GM18498 (cell line): Measurements from ENCODE around the gene ISL2.
A peak's percentile ranks its signal among the peaks of the same experiment; 100 is the strongest.
"Not testable (repeated sequence)": the region's sequence is repeated elsewhere in the genome, so short reads cannot be mapped to it uniquely, and the experiment has no call there.

Experiments
- ATAC-seq: cut with Tn5 transposase; IDR thresholded peaks from one replicate; pipeline ENCODE4 v1.9.1; 2021; ENCODE audit warnings: mild to moderate bottlenecking, moderate library complexity; ENCODE audit not compliant: unreplicated experiment

Gene ISL2

GRCh38 chr15:76336254-76337058, at the start of gene ISL2:
TSS of gene ISL2 (plus strand) at chr15:76336773. CDS start at chr15:76336884, 111 bp downstream.
- ATAC-seq = peak; percentile 56

DNA sequence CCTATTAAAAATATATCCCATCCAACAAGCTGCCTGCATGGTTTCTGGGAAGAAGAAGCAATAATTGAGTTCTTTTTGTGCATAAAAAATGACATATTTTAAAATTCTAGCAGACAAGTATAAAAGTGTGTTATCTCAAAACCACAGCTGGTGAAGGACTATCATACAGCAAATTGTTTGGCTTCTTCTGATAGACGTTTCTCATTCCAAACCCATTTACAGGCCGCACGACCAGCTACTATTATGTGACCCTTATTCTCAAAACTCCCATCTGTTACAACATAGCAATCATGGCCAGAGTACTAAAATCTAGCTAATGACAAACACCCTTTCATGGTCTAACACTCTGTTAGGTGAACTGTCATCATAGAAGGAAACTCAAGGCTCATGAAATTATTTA, 47.0 kb upstream of the ISL2 start:
- ATAC-seq = no peak

DNA sequence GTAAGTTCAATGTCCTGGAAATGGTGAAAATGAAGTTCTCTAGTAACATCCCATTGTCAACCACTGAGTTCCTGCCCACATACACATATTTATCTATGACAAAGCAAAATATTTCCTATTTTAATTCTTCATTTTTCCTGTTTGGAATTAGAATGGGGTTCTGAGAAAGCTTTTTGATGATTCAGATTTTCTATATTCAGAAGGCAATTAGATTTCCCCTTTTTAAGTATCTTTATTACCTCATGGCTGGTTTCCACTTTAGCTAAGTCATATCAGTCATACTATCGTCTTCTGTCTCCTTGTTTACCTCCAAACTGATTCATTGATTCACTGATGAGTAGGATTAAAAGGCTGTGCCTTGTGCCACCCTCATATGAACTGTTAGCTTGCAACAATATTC, 43.2 kb upstream of the ISL2 start:
- no peak for ATAC-seq

DNA sequence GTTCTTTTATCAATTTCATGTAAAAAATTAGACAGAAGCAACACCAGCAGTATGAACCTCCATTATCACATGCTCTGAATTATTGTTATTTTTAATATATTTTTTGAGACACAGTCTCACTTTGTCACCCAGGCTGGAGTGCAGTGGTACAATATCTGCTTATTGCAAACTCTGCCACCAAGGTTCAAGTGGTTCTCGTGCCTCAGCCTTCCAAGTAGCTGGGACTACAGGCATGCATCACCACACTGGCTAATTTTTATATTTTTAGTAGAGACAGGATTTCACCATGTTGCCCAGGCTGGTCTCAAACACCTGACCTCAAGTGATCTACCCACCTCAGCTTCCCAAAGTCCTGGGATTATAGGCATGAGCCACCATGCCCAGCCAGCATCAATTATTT, 42.1 kb upstream of the ISL2 start:
- not testable (repeated sequence) for ATAC-seq

DNA sequence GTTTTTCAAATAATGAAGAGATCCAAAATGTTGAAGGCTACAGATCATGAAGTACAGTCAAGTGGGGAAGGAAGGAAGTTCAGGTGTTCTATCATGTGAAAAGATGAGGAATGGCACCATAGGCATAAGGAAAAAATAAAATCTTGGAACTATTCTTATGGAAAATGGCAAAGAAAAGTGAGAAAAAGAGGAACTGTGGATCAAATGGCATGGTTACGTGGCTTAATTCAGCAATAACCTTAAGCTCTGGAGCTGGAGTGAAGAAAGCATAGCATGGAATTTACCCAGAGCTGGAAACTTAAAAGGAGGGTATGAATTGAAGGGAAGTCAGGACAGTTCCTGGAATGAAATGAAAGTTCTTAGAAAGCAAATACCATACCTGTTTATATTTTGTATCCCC, 39.7 kb upstream of the ISL2 start:
- ATAC-seq = no peak

- not testable (repeated sequence) for ATAC-seq
These were observed 38.6 kb upstream of the ISL2 start for GRCh38 chr15:76297951-76298350.

DNA sequence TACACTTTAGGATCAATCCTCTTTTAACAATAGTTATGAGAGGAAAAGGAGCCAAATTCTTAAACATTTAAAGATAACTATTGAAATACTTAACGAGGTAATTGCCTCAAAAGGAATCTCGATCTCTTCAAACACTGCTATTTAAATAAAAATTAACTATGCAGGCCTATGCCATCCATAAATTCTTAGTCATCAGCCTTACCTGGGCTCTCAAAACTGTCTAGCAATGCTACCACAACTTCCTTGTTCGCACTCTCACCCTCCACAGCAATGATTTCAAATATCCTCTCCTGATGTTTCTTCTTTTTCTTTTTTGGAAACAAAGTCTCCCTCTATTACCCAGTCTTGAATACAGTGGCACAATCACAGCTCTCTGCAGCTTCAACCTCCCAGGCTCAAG, 37.6 kb upstream of the ISL2 start:
- no peak for ATAC-seq

DNA sequence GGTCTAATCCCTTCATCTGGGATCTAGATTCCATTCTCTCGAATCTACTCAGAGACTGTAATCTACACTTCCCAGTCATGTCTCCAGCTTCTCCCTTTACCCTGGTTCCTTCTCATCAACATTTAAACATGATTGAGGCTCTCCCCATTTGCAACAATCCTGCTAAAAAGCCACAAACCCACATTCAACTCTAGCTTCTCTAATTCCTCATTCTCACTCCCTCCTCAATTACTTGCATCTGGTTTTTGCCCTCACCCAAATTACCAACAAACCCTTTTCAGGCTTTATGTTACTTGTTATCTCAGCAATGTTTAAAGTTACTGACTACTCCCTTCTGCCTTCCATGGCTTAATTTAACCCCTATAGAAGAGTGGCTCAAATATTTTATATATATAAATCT, 36.8 kb upstream of the ISL2 start:
- no peak for ATAC-seq

GRCh38 chr15:76303909-76304308, 32.7 kb upstream of the ISL2 start:
- ATAC-seq = no peak

DNA sequence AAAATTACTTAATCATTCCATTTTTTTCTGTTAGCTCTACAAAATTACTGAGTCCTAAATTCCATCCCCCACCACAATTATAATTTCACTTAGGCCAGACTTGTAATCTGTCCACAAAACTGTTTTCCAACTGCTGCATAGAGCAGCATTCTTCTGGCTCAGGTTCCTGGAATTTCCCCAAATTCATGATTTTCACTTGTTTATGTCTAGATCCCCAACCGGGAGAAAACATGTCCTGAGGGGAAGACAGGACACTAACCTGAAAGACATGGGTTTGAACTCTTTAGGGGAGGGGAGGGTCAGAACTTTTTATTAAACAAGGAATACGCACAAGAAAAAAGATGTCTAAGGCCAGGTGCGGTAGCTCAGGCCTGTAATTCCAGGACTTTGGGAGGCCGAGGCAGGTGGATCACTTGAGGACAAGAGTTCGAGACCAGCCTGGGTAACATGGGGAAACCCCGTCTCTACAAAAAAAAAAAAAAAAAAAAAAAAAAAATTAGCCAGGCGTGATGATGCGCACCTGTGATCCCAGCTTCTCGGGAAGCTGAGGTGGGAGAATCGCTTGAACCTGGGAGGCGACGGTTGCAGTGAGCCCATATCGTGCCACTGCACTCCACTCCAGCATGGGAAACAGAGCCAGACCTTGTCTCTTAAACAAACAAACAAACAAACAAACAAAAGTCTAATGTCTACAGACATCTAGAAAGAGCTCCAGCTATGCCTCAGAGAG, 26.8 kb upstream of the ISL2 start:
- no peak for ATAC-seq

- peak; percentile 3 for ATAC-seq
These were observed 26.0 kb upstream of the ISL2 start for GRCh38 chr15:76310475-76311099.

GRCh38 chr15:76311100-76311953, 25.2 kb upstream of the ISL2 start, which contains the start of gene ETFA:
TSS of gene ETFA (minus strand) at chr15:76311469. CDS start at chr15:76311388, 81 bp downstream.
- ATAC-seq = peak; percentile 98

GRCh38 chr15:76312540-76313174, 23.9 kb upstream of the ISL2 start:
- no peak for ATAC-seq

- not testable (repeated sequence) for ATAC-seq
These were observed 23.4 kb upstream of the ISL2 start for GRCh38 chr15:76313175-76313567.

DNA sequence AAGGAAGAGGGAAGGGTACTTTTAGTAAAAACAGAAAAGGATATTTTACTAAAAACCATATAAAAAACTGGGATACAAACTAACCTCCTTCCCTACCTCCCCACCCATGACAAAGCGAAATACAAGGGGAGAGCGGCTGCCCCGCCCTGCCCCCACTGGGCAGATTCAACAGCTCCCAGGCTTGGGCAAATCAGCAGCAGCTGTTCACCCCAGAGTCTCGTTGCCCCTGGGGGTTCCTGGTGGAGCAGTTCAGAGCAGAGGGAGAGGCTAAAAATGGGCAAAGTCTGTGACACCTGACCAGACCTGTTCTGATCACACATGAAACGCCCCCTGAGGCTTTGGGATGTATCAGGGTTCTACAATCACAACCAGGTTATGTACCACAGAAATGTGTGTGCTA, 22.8 kb upstream of the ISL2 start:
- no peak for ATAC-seq

DNA sequence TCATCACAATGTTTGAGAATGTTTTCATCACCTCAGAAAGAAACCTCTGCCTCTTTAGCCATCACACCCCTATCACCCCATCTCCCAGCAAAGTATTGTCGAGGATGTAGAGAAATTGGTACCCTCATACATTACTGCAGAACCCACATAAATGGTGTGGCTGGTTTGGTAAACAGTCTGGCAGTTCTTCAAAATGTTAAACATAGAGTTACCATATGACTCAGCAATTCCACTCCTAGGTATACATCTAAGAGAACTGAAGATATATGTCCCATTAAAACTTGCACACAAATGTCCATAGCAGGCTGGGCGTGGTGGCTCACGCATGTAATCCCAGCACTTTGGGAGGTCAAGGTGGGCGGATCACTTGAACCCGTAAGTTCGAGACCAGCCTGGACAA, 16.6 kb upstream of the ISL2 start:
- ATAC-seq = no peak

GRCh38 chr15:76321171-76321570, 15.4 kb upstream of the ISL2 start:
- ATAC-seq = no peak

GRCh38 chr15:76321602-76322001, 15.0 kb upstream of the ISL2 start:
- no peak for ATAC-seq

DNA sequence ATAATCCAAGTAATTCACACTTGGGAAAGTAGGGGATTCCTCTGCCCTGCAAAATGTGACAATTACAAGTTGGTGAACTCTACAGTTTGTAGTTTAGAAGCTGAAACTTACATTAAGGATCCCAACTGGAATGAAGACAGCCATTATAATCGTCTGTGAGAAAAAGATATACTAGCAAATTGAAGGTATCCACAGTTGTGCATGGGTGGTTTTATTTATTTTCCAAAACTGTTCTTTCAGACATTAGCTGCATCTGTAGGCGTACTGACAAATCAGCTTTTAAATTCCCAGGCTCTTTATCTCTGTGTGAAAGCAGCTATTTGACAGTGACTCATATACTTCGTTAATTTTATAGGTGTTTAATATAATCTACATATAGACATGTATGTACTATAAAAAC, 12.5 kb upstream of the ISL2 start:
- ATAC-seq = no peak

- no peak for ATAC-seq
These were observed 10.9 kb upstream of the ISL2 start for GRCh38 chr15:76325704-76326103.
